MG63 (cell line): ENCODE measurements around the gene SPATS2L. TPM values are rescaled to one million over a fixed set of nuclear protein-coding genes. Genes with fewer than 3 reads are reported as not detected.

Source experiments
- DNase-seq: peaks from one replicate; pipeline ENCODE4 v3.0.0-alpha.2; 2020
- H3K27me3 ChIP-seq: fragments of 250-450 bp; sonication (Bioruptor Pico); 2 replicates; pipeline ENCODE4 v1.5.1; 2020; ENCODE audit warnings: mild to moderate bottlenecking, moderate library complexity
- H3K36me3 ChIP-seq: fragments of 250-450 bp; sonication (Bioruptor Pico); 2 replicates; pipeline ENCODE4 v1.5.1; 2020; ENCODE audit warnings: mild to moderate bottlenecking, moderate library complexity
- H3K4me3 ChIP-seq: fragments of 250-450 bp; sonication (Bioruptor Pico); 2 replicates; pipeline ENCODE4 v1.5.1; 2020; ENCODE audit warnings: mild to moderate bottlenecking, moderate library complexity
- H3K9me3 ChIP-seq: fragments of 250-450 bp; sonication (Bioruptor Pico); 2 replicates; pipeline ENCODE4 v1.5.1; 2020; ENCODE audit warnings: mild to moderate bottlenecking, moderate library complexity
- total RNA-seq: library from RNA; depleted of rRNA; stranded (reverse); fragments of >200 nt; shearing (Covaris generic); gene quantifications from 2 replicates; pipeline ENCODE4 v1.2.3, GENCODE V29; 2014; ENCODE audit warnings: low replicate concordance; rRNA removed

SPATS2L gene, protein sequence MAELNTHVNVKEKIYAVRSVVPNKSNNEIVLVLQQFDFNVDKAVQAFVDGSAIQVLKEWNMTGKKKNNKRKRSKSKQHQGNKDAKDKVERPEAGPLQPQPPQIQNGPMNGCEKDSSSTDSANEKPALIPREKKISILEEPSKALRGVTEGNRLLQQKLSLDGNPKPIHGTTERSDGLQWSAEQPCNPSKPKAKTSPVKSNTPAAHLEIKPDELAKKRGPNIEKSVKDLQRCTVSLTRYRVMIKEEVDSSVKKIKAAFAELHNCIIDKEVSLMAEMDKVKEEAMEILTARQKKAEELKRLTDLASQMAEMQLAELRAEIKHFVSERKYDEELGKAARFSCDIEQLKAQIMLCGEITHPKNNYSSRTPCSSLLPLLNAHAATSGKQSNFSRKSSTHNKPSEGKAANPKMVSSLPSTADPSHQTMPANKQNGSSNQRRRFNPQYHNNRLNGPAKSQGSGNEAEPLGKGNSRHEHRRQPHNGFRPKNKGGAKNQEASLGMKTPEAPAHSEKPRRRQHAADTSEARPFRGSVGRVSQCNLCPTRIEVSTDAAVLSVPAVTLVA
- total RNA-seq, result 26.6 and 27.2 TPM in 2 replicates

GRCh38 chr2:200306196-200306930 lies at the start of gene SPATS2L:
SPATS2L (plus strand) TSS chr2:200306693; CDS start chr2:200389245, 82,552 bp downstream.
- Histone ChIP-seq H3K27me3 (no peaks in the 10 kb centered on the region), H3K4me3 (peak within 1 kb of the TSS; percentile 62), H3K36me3 (no peaks in the 10 kb centered on the region), H3K9me3 (no peaks in the 10 kb centered on the region)
- peak; percentile 88 for DNase-seq

GRCh38 chr2:200257570-200257969 lies 48.9 kb upstream of the SPATS2L start:
- Histone ChIP-seq H3K4me3 (no peak overlapping the region), H3K36me3 (no peaks in the 10 kb centered on the region), H3K9me3 (no peaks in the 10 kb centered on the region), H3K27me3 (no peaks in the 10 kb centered on the region)
- DNase-seq, result no peak

DNA sequence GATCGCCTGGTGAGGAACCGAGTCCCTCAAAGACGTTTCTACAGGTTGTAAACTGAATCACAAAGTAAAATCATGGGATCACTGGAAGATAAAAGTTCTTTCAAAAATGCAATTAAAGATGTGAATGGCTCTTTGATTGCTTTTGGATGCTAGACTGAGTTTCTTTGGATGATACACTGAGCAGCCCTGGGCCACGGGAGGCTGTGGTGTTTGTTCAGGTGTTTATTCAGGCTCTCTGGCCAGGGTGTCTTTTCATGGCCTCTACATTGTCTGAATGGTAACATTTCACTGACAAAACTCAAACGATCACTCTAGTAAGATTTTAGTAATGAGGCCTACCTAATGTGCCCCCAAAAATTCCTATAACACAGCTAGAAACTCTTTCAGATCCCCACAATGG lies 48.4 kb upstream of the SPATS2L start:
- Histone ChIP-seq H3K4me3 (no peak overlapping the region), H3K9me3 (no peaks in the 10 kb centered on the region), H3K36me3 (no peaks in the 10 kb centered on the region), H3K27me3 (no peaks in the 10 kb centered on the region)
- no peak for DNase-seq

DNA sequence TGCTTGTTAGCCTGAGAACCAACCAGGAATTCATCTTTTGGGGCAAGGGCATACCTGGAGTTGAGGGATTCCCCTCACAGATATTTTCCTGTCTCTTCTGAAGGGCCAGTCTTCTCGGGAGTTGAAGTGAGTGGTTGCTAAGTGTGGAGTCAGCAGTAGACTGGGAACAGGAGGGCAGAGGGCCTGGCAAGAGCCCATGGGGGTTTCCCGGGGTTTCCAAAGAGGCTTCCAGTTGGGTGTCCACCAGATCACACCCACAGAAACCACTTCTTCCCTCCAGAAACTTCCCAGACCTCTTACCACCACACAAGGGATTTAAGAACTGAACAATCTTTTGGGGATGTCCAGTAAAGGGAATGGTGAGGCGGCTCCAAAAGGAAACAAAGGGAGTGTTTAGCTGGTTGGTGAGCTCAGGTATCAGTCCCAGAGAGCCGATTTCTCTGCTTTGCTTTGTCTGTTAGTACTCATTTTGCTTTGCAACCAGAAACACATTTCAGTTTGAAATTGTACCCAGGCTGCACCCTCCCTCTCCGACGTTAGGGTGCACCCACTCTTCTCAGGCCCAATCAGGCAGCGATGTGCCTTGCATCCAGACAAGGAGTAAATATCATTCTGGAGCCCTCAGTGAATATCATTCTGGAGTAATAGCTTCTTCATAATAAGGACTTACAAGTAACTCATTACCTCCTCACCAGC lies 47.5 kb upstream of the SPATS2L start:
- DNase-seq, result peak; percentile 11
- Histone ChIP-seq H3K4me3 (no peak overlapping the region), H3K36me3 (no peaks in the 10 kb centered on the region), H3K9me3 (no peaks in the 10 kb centered on the region), H3K27me3 (no peaks in the 10 kb centered on the region)

GRCh38 chr2:200259577-200259957 lies 46.9 kb upstream of the SPATS2L start:
- DNase-seq, result no peak
- Histone ChIP-seq H3K4me3 (no peak overlapping the region), H3K36me3 (no peaks in the 10 kb centered on the region), H3K27me3 (no peaks in the 10 kb centered on the region), H3K9me3 (no peaks in the 10 kb centered on the region)

DNA sequence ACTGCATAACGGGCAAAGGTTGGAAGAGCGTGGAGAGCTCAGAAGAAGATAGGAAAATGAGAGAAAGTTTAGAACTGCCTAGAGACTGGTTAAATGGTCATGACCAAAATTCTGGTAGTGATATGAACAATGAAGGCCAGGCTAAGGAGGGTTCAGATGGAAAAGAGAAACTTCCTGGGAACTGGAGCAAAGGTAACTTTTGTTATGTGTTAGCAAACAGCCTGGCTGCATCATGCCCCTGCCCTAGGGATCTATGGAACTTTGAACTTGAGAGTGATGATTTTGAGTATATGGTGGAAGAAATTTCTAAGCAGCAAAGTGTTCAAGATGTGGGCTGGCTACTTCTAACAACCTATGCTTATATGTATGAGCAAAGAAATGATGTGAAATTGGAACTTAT lies 44.4 kb upstream of the SPATS2L start:
- Histone ChIP-seq H3K36me3 (no peaks in the 10 kb centered on the region), H3K27me3 (no peaks in the 10 kb centered on the region), H3K4me3 (no peak overlapping the region), H3K9me3 (no peaks in the 10 kb centered on the region)
- DNase-seq, result no peak

DNA sequence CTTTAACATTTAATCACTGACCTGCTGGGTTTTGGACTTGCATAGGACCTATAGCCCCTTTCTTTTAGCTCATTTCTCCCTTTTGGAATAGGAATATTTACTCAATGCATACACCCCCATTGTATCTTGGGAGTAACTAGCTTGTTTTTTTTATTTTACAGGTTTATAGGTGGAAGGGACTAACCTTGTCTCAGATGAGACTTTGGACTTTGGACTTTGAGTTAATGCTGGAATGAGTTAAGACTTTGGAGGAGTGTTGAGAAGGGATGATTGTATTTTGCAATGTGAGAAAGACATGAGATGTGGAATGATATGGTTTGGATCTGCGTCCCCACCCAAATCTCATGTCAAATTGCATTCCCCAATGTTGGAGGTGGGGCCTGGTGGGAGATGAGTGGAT lies 43.2 kb upstream of the SPATS2L start:
- no peak for DNase-seq
- no peaks in the 10 kb centered on the region for H3K36me3 ChIP-seq
- H3K27me3 ChIP-seq, result no peaks in the 10 kb centered on the region
- no peaks in the 10 kb centered on the region for H3K9me3 ChIP-seq
- H3K4me3 ChIP-seq, result no peak overlapping the region

GRCh38 chr2:200264631-200265030 lies 41.9 kb upstream of the SPATS2L start:
- DNase-seq, result no peak
- H3K9me3 ChIP-seq, result no peaks in the 10 kb centered on the region
- H3K4me3 ChIP-seq, result no peak overlapping the region
- H3K27me3 ChIP-seq, result no peaks in the 10 kb centered on the region
- no peaks in the 10 kb centered on the region for H3K36me3 ChIP-seq

- Histone ChIP-seq H3K9me3 (no peaks in the 10 kb centered on the region), H3K4me3 (no peak overlapping the region), H3K27me3 (no peaks in the 10 kb centered on the region), H3K36me3 (no peaks in the 10 kb centered on the region)
- no peak for DNase-seq
Measured at GRCh38 chr2:200266406-200266805, 40.1 kb upstream of the SPATS2L start.

GRCh38 chr2:200267350-200267749 lies 39.1 kb upstream of the SPATS2L start:
- no peak for DNase-seq
- Histone ChIP-seq H3K27me3 (no peaks in the 10 kb centered on the region), H3K4me3 (no peak overlapping the region)

DNA sequence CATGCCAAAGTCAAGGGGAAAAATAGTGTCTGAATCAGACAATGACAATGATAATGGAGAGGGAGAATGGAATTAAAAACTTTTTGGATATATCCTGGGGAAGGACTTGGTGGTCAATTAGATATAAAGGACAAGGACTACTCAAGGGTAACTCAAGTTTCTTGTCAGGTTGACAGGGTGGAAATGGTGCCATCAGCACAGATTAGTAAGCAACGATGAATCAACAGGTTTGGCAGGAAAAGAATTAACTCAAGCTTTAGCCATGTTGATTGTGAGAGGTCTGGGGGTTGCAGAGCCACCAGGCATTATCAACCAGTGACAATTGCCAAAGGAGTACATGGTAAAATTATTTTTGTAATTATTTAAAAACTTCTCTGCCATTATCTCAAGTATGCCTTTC lies 35.8 kb upstream of the SPATS2L start:
- Histone ChIP-seq H3K27me3 (no peaks in the 10 kb centered on the region), H3K4me3 (no peak overlapping the region), H3K9me3 (no peaks in the 10 kb centered on the region), H3K36me3 (no peaks in the 10 kb centered on the region)
- peak; percentile 22 for DNase-seq

More at GRCh38 chr2:200267350-200267749, 39.1 kb upstream of the SPATS2L start:
- Histone ChIP-seq H3K9me3 (no peaks in the 10 kb centered on the region), H3K36me3 (no peaks in the 10 kb centered on the region)

DNA sequence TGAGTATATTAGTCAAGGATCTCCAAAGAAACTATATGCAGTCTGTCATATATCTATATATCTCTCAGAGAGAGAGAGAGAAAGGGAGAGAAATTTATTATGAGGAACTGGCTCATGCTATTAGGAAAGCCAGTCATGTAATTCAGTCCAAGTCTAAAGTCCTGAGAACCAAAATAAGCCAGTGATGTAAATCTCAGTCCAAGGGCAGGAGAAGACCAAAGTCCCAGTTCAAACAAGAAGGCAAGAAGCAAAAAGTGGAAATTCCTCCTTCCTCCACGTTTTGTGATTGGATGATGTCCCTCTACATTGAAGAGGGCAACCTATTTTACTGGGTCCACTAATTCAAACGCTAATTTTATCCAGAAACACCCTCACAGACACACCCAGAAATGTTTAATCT lies 34.2 kb upstream of the SPATS2L start:
- H3K27me3 ChIP-seq, result no peaks in the 10 kb centered on the region

GRCh38 chr2:200274116-200275075 lies 32.1 kb upstream of the SPATS2L start:
- Histone ChIP-seq H3K9me3 (no peaks in the 10 kb centered on the region), H3K36me3 (no peaks in the 10 kb centered on the region), H3K4me3 (no peak overlapping the region), H3K27me3 (no peaks in the 10 kb centered on the region)
- DNase-seq, result no peak

More for the DNA sequence above, 34.2 kb upstream of the SPATS2L start:
- no peaks in the 10 kb centered on the region for H3K36me3 ChIP-seq
- no peak overlapping the region for H3K4me3 ChIP-seq
- DNase-seq, result no peak
- no peaks in the 10 kb centered on the region for H3K9me3 ChIP-seq

DNA sequence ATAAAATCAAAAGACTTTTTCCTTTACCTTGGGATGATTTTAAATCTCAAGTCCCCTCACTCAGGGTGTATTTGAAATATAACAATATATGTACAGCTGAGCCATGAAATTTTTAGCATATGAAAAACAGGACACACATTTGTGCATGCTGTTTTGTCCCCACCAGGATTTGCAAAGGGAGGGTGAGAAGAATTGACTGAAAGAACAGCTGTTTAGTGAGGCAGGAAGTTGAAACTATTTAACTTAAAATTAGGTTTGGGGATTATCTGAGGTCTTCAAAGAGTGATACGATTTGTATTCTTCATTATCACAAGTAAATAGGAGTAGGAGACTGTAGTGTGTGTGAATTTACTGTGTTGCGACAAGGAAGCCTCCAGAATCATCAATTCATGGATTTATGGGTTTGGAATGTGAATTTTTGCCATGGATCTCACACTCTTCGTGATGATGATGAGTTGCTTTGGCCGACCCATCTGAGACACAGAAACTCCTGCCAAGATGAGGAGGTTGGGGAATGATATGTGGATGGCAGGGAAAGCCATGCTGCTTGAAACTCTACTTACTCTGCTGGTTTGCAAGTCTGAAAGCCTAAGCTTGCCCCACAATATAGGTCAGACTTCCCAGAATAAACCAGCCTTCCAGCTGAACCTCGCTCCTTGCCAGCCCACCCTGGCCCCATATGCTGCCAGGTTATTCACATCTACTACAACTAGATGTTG lies 31.0 kb upstream of the SPATS2L start:
- H3K9me3 ChIP-seq, result no peaks in the 10 kb centered on the region
- H3K4me3 ChIP-seq, result no peak overlapping the region
- no peak for DNase-seq
- no peaks in the 10 kb centered on the region for H3K36me3 ChIP-seq
- H3K27me3 ChIP-seq, result no peaks in the 10 kb centered on the region

- H3K9me3 ChIP-seq, result no peaks in the 10 kb centered on the region
- H3K4me3 ChIP-seq, result no peak overlapping the region
- H3K36me3 ChIP-seq, result no peaks in the 10 kb centered on the region
- DNase-seq, result no peak
- no peaks in the 10 kb centered on the region for H3K27me3 ChIP-seq
Measured at GRCh38 chr2:200276472-200276871, 30.0 kb upstream of the SPATS2L start.
